GM23338 (cell line): ENCODE data around the gene ZNF280C.

ENCODE experiments used
- CREB1 ChIP-seq: fragments of 250-450 bp; sonication (Bioruptor Pico); IDR thresholded peaks from 2 replicates; pipeline ENCODE4 v1.5.0; 2020; ENCODE audit warnings: low read depth, mild to moderate bottlenecking, moderate library complexity
- EZH2 ChIP-seq: fragments of 200-600 bp; sonication (generic); IDR thresholded peaks from one replicate; pipeline ENCODE4 v1.8.0; 2017; ENCODE audit warnings: antibody characterized with exemption, mild to moderate bottlenecking, low read depth; ENCODE audit not compliant: unreplicated experiment
- EZH2phosphoT487 ChIP-seq: fragments of 200-600 bp; sonication (generic); IDR thresholded peaks from one replicate; pipeline ENCODE4 v1.8.1; 2018; ENCODE audit warnings: antibody characterized with exemption; ENCODE audit not compliant: unreplicated experiment
- POLR2AphosphoS5 ChIP-seq: IDR thresholded peaks from 2 replicates; pipeline ENCODE4 v1.6.1; 2016; ENCODE audit warnings: antibody characterized with exemption, low read depth
- STAT1 ChIP-seq: IDR thresholded peaks from one replicate; pipeline ENCODE4 v1.6.1; 2016; ENCODE audit warnings: antibody characterized with exemption; ENCODE audit not compliant: unreplicated experiment
- ZNF114 ChIP-seq: fragments of 250-450 bp; sonication (Bioruptor Pico); IDR thresholded peaks from 2 replicates; pipeline ENCODE4 v1.5.0; 2020; ENCODE audit warnings: mild to moderate bottlenecking, moderate library complexity
- TF ChIP-seq, protein P1 (sequence below), 2 experiments: fragments of 200-600 bp in 1 of 2; sonication (generic) in 1 of 2; conservative IDR thresholded peaks; 2 replicates each; pipeline versions ENCODE4 v1.5.1 to v1.6.1; 2016 to 2017; ENCODE audit warnings: antibody characterized with exemption in 2 of 2, low read depth in 2 of 2, mild to moderate bottlenecking in 2 of 2, moderate library complexity in 1 of 2
- TF ChIP-seq, protein P2 (sequence below): IDR thresholded peaks from one replicate; pipeline ENCODE4 v1.6.1; 2018; ENCODE audit warnings: antibody characterized with exemption; ENCODE audit not compliant: unreplicated experiment

DNA sequence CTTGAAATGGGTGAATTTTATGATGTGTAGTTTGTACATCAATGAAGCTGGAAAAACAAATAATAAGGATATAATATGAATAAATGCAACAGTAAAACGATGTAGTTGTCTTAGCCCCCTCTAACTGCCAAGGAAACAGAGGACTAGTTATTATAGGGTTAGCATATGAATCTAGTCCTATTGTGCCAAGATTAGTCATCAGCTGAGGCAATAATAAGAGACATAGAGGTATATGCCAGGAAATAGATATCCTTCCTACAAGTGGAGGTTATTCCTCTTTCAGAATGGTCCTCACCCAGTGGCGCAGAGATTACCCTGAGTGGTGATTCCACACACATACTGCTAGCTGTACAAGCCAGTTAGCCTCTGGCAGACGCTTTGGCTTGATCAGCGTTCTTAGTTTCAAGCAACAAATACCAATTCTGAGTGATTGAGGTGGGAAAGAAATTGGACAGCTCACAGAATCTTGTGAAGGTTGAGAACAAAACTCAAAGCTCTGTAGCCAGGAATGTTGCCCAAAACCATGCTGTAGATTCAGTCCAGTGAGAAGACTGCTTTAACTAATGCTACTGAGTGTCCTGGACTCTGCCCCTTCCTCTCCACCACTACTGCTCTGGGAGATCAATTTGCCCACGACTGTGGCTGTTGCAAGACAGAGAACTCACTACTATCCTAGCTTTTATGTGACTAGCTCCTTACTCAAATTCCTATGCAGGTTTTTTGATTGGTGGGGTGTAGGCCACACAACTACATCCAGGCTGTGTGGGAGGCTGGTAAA lies 27.0 kb upstream of the ZNF280C start:
- TF ChIP-seq, protein P1, sequence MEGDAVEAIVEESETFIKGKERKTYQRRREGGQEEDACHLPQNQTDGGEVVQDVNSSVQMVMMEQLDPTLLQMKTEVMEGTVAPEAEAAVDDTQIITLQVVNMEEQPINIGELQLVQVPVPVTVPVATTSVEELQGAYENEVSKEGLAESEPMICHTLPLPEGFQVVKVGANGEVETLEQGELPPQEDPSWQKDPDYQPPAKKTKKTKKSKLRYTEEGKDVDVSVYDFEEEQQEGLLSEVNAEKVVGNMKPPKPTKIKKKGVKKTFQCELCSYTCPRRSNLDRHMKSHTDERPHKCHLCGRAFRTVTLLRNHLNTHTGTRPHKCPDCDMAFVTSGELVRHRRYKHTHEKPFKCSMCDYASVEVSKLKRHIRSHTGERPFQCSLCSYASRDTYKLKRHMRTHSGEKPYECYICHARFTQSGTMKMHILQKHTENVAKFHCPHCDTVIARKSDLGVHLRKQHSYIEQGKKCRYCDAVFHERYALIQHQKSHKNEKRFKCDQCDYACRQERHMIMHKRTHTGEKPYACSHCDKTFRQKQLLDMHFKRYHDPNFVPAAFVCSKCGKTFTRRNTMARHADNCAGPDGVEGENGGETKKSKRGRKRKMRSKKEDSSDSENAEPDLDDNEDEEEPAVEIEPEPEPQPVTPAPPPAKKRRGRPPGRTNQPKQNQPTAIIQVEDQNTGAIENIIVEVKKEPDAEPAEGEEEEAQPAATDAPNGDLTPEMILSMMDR (conservative IDR thresholded peaks at IDR 0.05; ENCODE audit: low read depth in 2 of 2) = no peak
- TF ChIP-seq EZH2 (no peak), EZH2phosphoT487 (no peak), POLR2AphosphoS5 (no peak), STAT1 (no peak), CREB1 (CRISPR knock-in tag) (no peak), ZNF114 (CRISPR knock-in tag) (no peak)
- TF ChIP-seq, protein P2, sequence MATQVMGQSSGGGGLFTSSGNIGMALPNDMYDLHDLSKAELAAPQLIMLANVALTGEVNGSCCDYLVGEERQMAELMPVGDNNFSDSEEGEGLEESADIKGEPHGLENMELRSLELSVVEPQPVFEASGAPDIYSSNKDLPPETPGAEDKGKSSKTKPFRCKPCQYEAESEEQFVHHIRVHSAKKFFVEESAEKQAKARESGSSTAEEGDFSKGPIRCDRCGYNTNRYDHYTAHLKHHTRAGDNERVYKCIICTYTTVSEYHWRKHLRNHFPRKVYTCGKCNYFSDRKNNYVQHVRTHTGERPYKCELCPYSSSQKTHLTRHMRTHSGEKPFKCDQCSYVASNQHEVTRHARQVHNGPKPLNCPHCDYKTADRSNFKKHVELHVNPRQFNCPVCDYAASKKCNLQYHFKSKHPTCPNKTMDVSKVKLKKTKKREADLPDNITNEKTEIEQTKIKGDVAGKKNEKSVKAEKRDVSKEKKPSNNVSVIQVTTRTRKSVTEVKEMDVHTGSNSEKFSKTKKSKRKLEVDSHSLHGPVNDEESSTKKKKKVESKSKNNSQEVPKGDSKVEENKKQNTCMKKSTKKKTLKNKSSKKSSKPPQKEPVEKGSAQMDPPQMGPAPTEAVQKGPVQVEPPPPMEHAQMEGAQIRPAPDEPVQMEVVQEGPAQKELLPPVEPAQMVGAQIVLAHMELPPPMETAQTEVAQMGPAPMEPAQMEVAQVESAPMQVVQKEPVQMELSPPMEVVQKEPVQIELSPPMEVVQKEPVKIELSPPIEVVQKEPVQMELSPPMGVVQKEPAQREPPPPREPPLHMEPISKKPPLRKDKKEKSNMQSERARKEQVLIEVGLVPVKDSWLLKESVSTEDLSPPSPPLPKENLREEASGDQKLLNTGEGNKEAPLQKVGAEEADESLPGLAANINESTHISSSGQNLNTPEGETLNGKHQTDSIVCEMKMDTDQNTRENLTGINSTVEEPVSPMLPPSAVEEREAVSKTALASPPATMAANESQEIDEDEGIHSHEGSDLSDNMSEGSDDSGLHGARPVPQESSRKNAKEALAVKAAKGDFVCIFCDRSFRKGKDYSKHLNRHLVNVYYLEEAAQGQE = no peak
